Mesothelial cell of epicardium (in vitro differentiated cells): ENCODE results near the gene RAD23B. TPM values are rescaled to one million over a fixed set of nuclear protein-coding genes. Genes with fewer than 3 reads are reported as not detected.

Experiments used
- DNase-seq, 2 experiments: peaks; one replicate each; pipeline ENCODE4 v3.0.0; 2021; ENCODE audit warnings: low spot score in 2 of 2; ENCODE audit not compliant: unreplicated experiment in 2 of 2
- H3K27ac Mint-ChIP-seq: 2 replicates; pipeline ENCODE4 v1.8.0; 2021; ENCODE audit warnings: mixed read lengths
- H3K27me3 Mint-ChIP-seq: 2 replicates; pipeline ENCODE4 v1.8.0; 2021; ENCODE audit warnings: low read depth, mixed read lengths
- H3K36me3 Mint-ChIP-seq: 2 replicates; pipeline ENCODE4 v1.8.0; 2021; ENCODE audit warnings: mixed read lengths
- H3K4me1 Mint-ChIP-seq: 2 replicates; pipeline ENCODE4 v1.8.0; 2021; ENCODE audit warnings: mixed read lengths
- H3K4me3 Mint-ChIP-seq: 2 replicates; pipeline ENCODE4 v1.8.0; 2021; ENCODE audit warnings: mild to moderate bottlenecking, moderate library complexity, mixed read lengths
- H3K9me3 Mint-ChIP-seq: 2 replicates; pipeline ENCODE4 v1.8.0; 2021; ENCODE audit warnings: mixed read lengths
- total RNA-seq: library from RNA; stranded (reverse); gene quantifications from 3 replicates; pipeline ENCODE4 v1.2.1, GENCODE V29; 2021
- TF ChIP-seq, protein P1 (sequence below): fragments of 200-600 bp; sonication (generic); IDR thresholded peaks from one replicate; pipeline ENCODE4 v1.5.0; 2021; ENCODE audit warnings: antibody characterized with exemption; ENCODE audit not compliant: unreplicated experiment

RAD23B gene
- total RNA-seq, 1 donor from 2014 or later: 101 TPM

DNA sequence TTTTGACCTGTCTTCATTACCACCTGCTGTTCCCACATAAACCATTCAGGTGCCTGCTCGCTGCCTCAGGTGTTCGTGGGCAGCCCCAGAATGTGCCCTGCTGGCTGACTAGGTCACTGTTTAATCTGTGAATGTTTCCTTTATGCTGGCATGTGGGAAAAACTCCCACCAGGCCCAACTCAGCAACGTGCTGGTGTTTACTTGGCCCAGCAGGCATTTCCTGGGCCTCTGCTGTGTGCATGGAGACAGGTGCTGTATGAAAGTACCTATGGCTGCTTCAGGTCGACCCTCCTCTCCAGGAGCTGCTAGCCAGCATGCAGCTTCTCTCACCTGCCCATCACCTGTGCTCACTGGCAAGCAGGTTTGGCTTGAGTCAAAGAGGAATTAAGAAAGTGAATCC lies 65.8 kb downstream of the RAD23B start:
- no peak for DNase-seq
- Mint-ChIP-seq H3K27ac (no peak overlapping the region), H3K36me3 (no peaks in the 10 kb centered on the region), H3K4me1 (no peaks in the 10 kb centered on the region), H3K27me3 (no peaks in the 10 kb centered on the region), H3K9me3 (peaks cover 14% of the 10 kb centered on the region), H3K4me3 (no peak overlapping the region)
- TF ChIP-seq, protein P1, sequence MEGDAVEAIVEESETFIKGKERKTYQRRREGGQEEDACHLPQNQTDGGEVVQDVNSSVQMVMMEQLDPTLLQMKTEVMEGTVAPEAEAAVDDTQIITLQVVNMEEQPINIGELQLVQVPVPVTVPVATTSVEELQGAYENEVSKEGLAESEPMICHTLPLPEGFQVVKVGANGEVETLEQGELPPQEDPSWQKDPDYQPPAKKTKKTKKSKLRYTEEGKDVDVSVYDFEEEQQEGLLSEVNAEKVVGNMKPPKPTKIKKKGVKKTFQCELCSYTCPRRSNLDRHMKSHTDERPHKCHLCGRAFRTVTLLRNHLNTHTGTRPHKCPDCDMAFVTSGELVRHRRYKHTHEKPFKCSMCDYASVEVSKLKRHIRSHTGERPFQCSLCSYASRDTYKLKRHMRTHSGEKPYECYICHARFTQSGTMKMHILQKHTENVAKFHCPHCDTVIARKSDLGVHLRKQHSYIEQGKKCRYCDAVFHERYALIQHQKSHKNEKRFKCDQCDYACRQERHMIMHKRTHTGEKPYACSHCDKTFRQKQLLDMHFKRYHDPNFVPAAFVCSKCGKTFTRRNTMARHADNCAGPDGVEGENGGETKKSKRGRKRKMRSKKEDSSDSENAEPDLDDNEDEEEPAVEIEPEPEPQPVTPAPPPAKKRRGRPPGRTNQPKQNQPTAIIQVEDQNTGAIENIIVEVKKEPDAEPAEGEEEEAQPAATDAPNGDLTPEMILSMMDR: no peak

DNA sequence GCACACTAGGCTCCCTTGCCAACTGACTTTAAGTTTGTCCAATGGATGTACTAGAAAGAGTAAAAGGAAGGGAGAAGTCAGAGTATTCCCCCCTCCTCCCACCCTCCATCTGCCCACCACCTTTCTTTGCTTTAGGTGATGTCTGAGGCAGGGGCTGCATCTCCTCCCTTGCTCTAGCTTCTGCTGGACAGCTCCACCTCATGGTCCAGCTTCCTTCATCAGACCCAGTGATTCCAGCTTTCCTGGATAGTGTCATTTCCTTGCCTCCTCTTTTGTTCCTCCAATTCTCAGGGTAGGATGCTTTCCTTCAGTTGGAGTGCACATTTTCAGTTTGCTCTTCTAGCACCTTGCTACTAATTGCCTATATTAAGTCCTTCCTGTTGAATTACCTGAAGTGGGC lies 67.4 kb downstream of the RAD23B start:
- Mint-ChIP-seq H3K27me3 (no peaks in the 10 kb centered on the region), H3K9me3 (peaks cover 15% of the 10 kb centered on the region), H3K27ac (no peak overlapping the region), H3K4me3 (no peak overlapping the region), H3K4me1 (no peaks in the 10 kb centered on the region), H3K36me3 (no peaks in the 10 kb centered on the region)
- no peak for DNase-seq
- TF ChIP-seq, protein P1: no peak

DNA sequence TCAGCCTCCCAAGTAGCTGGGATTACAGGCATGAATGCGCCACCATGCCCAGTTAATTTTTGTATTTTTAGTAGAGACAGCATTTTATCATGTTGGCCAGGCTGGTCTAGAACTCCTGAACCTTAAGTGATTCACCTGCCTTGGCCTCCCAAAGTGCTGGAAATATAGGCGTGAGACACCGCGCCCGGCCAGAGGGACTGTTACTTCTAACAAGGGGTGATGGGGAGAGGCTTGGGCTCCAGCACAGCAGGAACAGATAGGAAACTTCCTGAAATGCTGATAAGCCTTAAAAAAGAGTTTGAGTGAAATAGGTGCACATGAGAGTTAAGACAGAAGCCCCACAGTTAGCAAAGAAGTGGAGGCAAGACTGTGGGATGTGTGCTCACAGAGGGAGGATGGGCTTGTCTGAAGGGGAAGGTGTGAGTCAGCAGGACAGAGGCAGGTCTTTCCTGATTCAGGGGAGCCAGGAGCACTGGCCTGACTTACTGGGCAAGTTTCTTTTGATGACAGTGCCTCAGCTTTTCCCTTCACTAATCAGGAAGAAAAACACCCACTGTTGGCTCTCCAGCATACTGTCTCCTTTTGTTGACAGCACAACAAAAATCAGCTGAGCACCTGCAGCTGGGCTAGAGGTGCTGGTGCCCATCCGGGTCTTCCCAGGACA lies 68.4 kb downstream of the RAD23B start:
- Mint-ChIP-seq H3K27me3 (no peaks in the 10 kb centered on the region), H3K4me3 (no peak overlapping the region), H3K36me3 (no peaks in the 10 kb centered on the region), H3K9me3 (peaks cover 15% of the 10 kb centered on the region), H3K27ac (no peak overlapping the region), H3K4me1 (no peaks in the 10 kb centered on the region)
- TF ChIP-seq, protein P1: no peak
- no peak for DNase-seq

DNA sequence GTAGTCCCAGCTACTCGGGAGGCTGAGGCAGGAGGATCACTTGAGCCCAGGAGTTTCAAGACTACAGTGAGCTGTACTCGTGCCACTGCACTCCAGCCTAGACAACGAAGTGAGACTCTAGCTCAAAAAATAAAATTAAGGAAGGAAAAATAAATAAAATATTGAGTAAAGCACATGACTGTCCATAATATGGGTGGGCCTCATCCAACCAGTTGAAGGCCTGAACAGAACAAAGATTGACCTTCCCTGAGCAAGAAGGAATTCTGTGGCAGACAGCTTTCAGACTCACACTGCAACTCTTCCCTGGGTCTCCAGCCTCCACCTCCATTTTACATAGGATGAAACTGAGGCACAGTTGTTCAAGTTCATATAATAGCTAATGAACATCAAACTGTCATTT lies 72.3 kb downstream of the RAD23B start:
- Mint-ChIP-seq H3K4me1 (no peaks in the 10 kb centered on the region), H3K36me3 (no peaks in the 10 kb centered on the region), H3K27ac (no peak overlapping the region), H3K4me3 (no peak overlapping the region), H3K27me3 (no peaks in the 10 kb centered on the region), H3K9me3 (peaks cover 15% of the 10 kb centered on the region)
- DNase-seq: no peak
- TF ChIP-seq, protein P1: no peak

DNA sequence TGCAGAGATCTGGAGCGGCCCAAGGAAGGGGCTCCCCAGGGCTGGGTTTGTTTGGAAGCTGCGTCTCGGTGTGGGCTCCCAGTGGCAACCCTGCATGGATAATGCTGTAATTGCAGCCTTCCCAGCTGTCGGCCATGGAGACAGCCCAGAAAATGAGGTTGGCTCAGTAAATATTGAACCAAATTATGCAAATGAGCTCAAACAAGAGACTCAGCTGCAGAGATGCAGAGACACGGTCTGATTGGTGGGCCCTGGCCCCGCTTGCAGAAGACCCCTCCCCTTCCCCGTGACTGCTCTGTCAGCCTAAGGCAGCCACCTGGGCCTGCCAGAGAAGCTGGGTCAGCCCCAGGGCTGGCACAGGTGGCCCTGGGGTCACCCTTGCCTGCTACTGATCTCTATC lies 75.9 kb downstream of the RAD23B start:
- Mint-ChIP-seq H3K36me3 (no peaks in the 10 kb centered on the region), H3K4me3 (no peak overlapping the region), H3K4me1 (peaks cover 9% of the 10 kb centered on the region), H3K9me3 (peaks cover 3% of the 10 kb centered on the region), H3K27me3 (no peaks in the 10 kb centered on the region), H3K27ac (no peak overlapping the region)
- TF ChIP-seq, protein P1: no peak
- DNase-seq: no peak

DNA sequence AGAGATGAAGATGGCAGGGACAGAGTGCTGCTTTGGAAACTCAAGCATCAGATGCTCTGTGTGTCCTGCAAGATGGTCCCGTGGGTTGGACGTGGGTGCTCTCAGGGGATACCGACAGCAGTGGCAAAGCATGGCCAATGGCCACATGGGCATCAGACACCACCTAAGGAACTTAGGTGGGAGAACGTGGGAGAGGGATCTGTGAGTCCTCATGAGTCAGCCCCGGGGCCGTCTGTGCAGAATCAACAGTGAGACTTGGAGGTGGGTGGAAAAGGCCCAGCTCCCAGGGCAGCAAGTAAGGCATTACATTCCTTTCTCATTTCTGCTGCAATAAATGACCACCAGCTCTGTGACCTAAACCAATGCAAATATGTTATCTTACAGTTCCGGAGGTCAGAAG lies 77.0 kb downstream of the RAD23B start:
- Mint-ChIP-seq H3K27ac (no peak overlapping the region), H3K4me3 (no peak overlapping the region), H3K9me3 (peaks cover 3% of the 10 kb centered on the region), H3K27me3 (no peaks in the 10 kb centered on the region), H3K4me1 (peaks cover 11% of the 10 kb centered on the region), H3K36me3 (no peaks in the 10 kb centered on the region)
- DNase-seq: no peak
- TF ChIP-seq, protein P1: no peak
